Kidney (tissue), 14 donors: ENCODE measurements around the gene CNPY3. TPM values are rescaled to one million over a fixed set of nuclear protein-coding genes. Genes with fewer than 3 reads are reported as not detected.
A peak's percentile ranks its signal among the peaks of the same experiment; 100 is the strongest.

Source experiments
- DNase-seq, 5 donors: peaks; one replicate each; pipeline ENCODE4 v3.0.0-alpha.2; 2013 to 2020
- FAIRE-seq: peaks from 2 replicates; lab custom pipeline; 2012; peaks lifted over from hg19 to GRCh38; lab: Jason Lieb, UNC
- H3K27ac ChIP-seq, 2 donors: one replicate each; pipeline ENCODE4 v1.7.0; 2013; ENCODE audit warnings: low read depth in 2 of 2, low read length in 2 of 2, inconsistent platforms in 1 of 2
- H3K27me3 ChIP-seq: one replicate; pipeline ENCODE4 v1.7.1; 2013; ENCODE audit warnings: low read length, inconsistent platforms; ENCODE audit not compliant: control insufficient read depth, insufficient read depth
- H3K36me3 ChIP-seq, 3 donors: one replicate each; pipeline versions ENCODE4 v1.7.0 to v1.7.1; 2013; ENCODE audit warnings: low read length in 3 of 3, control low read depth in 1 of 3, inconsistent platforms in 1 of 3; ENCODE audit not compliant: insufficient read depth in 3 of 3, control insufficient read depth in 2 of 3
- H3K4me1 ChIP-seq, 3 donors: one replicate each; pipeline versions ENCODE4 v1.7.0 to v1.7.1; 2013; ENCODE audit warnings: low read length in 3 of 3, inconsistent platforms in 1 of 3, low read depth in 1 of 3; ENCODE audit not compliant: control insufficient read depth in 2 of 3, insufficient read depth in 2 of 3
- H3K4me3 ChIP-seq, 3 donors: one replicate each; pipeline versions ENCODE4 v1.7.0 to v1.8.1; 2013; ENCODE audit warnings: low read length in 3 of 3, control low read depth in 1 of 3, inconsistent platforms in 1 of 3
- H3K9ac ChIP-seq, 3 donors: one replicate each; pipeline versions ENCODE4 v1.7.0 to v1.7.1; 2013; ENCODE audit warnings: low read length in 3 of 3, control low read depth in 1 of 3, inconsistent platforms in 1 of 3
- H3K9me3 ChIP-seq, 3 donors: one replicate each; pipeline versions ENCODE4 v1.7.0 to v1.7.1; 2013; ENCODE audit warnings: low read length in 3 of 3, control low read depth in 1 of 3, inconsistent platforms in 1 of 3; ENCODE audit not compliant: control insufficient read depth in 2 of 3, insufficient read depth in 1 of 3
- intact Hi-C: fragments of 100-400 bp; cut with DNase I; formaldehyde crosslinking; loops from one replicate; pipeline ENCODE4 v1.11.1; 2022
- polyA plus RNA-seq: library from polyadenylated mRNA; stranded (reverse); fragments of 350-450 nt; fragmentation: Illumina TruSeq; extraction: RNeasy Lipid Tissue Mini Kit (QIAGEN cat#74804); gene quantifications from one replicate; pipeline ENCODE4 v1.2.3, GENCODE V29; 2014; ENCODE audit warnings: low read depth, low replicate concordance; ENCODE audit not compliant: insufficient read depth
- total RNA-seq: library from RNA; stranded (reverse); fragmentation: NEBNext Ultra II Directional; extraction: Animal tissue kit (Norgen Biotek cat#: 25700); gene quantifications from one replicate; pipeline ENCODE4 v1.2.1, GENCODE V29; 2021
- TF ChIP-seq, protein P1 (sequence below): IDR thresholded peaks from 3 replicates; pipeline ENCODE4 v1.5.1; 2012; ENCODE audit warnings: mild to moderate bottlenecking, moderate library complexity, borderline replicate concordance; ENCODE audit not compliant: insufficient read depth; ENCODE audit errors: extremely low read depth
- donor health status: control.
- donor health status: control.
- donor health status: control.
- donor health status: control.
- donor health status: control.
- donor health status: DM: yes; HTN: yes; CAD: no.
- donor health status: Normal renal cell carcinoma (clear cell type).

CNPY3 gene
- total and polyA plus RNA-seq, 2 donors from 2014 or later: 40.1 to 49.9 TPM

DNA sequence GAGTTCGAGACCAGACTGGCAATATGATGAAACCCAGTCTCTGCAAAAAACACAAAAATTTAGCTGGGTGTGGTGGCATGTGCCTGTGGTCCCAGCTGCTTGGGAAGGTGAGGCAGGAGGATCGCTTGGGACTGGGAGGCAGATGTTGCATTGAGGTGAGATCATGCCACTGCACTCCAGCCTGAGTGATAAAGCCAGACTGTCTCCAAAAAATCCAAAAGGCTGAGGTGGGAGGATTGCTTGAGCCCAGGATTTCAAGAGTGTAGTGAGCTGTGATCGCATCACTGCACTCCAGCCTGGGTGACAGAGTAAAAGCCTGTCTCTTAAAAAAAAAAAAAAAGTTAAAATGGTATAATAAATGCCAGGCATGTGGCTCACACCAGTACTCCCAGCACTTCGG is 14.7 kb upstream of the CNPY3 start:
- Histone ChIP-seq H3K27ac (no peak overlapping the region), H3K27me3 (no peaks in the 10 kb centered on the region), H3K4me3 (no peak overlapping the region), H3K36me3 (no peaks in the 10 kb centered on the region), H3K9me3 (no peaks in the 10 kb centered on the region), H3K9ac (no peak overlapping the region), H3K4me1 (peaks cover 0 to 3% (median 0%) of the 10 kb centered on the region in 3 donors)
- intact Hi-C loops: no loop called here
- TF ChIP-seq, protein P1, sequence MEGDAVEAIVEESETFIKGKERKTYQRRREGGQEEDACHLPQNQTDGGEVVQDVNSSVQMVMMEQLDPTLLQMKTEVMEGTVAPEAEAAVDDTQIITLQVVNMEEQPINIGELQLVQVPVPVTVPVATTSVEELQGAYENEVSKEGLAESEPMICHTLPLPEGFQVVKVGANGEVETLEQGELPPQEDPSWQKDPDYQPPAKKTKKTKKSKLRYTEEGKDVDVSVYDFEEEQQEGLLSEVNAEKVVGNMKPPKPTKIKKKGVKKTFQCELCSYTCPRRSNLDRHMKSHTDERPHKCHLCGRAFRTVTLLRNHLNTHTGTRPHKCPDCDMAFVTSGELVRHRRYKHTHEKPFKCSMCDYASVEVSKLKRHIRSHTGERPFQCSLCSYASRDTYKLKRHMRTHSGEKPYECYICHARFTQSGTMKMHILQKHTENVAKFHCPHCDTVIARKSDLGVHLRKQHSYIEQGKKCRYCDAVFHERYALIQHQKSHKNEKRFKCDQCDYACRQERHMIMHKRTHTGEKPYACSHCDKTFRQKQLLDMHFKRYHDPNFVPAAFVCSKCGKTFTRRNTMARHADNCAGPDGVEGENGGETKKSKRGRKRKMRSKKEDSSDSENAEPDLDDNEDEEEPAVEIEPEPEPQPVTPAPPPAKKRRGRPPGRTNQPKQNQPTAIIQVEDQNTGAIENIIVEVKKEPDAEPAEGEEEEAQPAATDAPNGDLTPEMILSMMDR: no peak
- FAIRE-seq (no peak), DNase-seq (no peak)

- intact Hi-C loops: no loop called here
- Histone ChIP-seq H3K9me3 (no peaks in the 10 kb centered on the region), H3K4me1 (peaks cover 0 to 3% (median 0%) of the 10 kb centered on the region in 3 donors), H3K9ac (no peak within 1 kb of the TSS), H3K27me3 (no peaks in the 10 kb centered on the region), H3K4me3 (no peak within 1 kb of the TSS), H3K36me3 (no peaks in the 10 kb centered on the region), H3K27ac (no peak within 1 kb of the TSS)
- TF ChIP-seq, protein P1: no peak
- DNase-seq (no peak), FAIRE-seq (no peak)
Observed at GRCh38 chr6:42915732-42916131, 13.5 kb upstream of the CNPY3 start, which contains the start of gene PTCRA. TSS of gene PTCRA (plus strand) at chr6:42916053. CDS start at chr6:42916070, 17 bp downstream.

DNA sequence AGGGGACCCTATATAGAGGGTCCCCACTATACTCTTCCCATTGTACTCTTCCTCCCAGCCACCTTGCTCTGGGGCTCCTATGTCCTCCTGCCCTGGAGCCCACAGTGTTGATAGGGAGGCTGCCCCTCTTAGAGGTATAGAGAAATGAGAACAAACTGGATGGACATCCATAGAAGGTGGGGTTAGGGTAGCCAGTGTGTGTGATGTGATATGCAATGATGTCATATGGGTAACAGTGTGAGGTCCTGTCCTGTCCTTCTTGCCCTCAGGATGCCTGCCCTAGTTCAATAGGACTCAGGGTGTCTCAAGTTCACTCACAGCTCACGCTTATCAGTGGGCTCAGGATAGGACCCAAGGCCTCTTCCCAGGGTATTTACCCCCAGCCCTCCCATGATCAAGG is 13.0 kb upstream of the CNPY3 start:
- no peak for FAIRE-seq
- TF ChIP-seq, protein P1: no peak
- intact Hi-C loops: no loop called here

DNA sequence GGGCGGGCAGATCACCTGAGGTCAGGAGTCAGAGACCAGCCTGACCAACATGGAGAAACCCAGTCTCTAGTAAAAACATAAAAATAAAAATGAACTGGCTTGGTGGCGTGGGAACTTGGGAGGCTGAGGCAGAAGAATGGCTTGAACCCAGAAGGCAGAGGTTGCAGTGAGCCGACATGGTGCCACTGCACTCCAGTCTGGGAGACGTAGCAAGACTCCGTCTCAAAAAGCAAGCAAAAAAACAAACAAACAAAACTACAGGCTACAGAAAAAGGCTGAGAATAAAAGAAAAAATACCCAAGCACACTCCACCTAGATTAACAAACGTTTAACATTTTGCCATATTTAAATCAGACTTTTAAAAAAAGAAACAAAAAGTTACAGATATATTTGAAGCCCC is 7.5 kb upstream of the CNPY3 start:
- Histone ChIP-seq H3K4me3 (no peak overlapping the region), H3K9me3 (no peaks in the 10 kb centered on the region), H3K9ac (no peak overlapping the region), H3K27me3 (no peaks in the 10 kb centered on the region), H3K4me1 (peaks cover 0 to 4% (median 0%) of the 10 kb centered on the region in 3 donors), H3K27ac (no peak overlapping the region), H3K36me3 (no peaks in the 10 kb centered on the region)
- FAIRE-seq: no peak
- DNase-seq: peak in 1 of 5 donors; percentile 3
- TF ChIP-seq, protein P1: no peak
- intact Hi-C loops: no loop called here

More for the DNA sequence above, 13.0 kb upstream of the CNPY3 start:
- no peak overlapping the region for H3K9ac ChIP-seq
- DNase-seq: no peak
- no peak overlapping the region for H3K4me3 ChIP-seq
- H3K27me3 ChIP-seq: no peaks in the 10 kb centered on the region
- H3K4me1 ChIP-seq: peaks cover 0 to 3% (median 0%) of the 10 kb centered on the region in 3 donors
- H3K36me3 ChIP-seq: no peaks in the 10 kb centered on the region
- no peaks in the 10 kb centered on the region for H3K9me3 ChIP-seq
- H3K27ac ChIP-seq: no peak overlapping the region
